Esophagus squamous epithelium (tissue), 4 donors: ENCODE measurements around the gene ZNF639.

ENCODE experiments used
- CTCF ChIP-seq, 6 experiments: fragments of 450-650 bp in 4 of 6; fragments of 200-600 bp in 2 of 6; sonication (generic) in 2 of 6; IDR thresholded peaks; one replicate each; pipeline ENCODE4 v1.5.1; 2016 to 2019; ENCODE audit warnings: antibody characterized with exemption in 6 of 6, mild to moderate bottlenecking in 4 of 6, moderate library complexity in 4 of 6
- POLR2A ChIP-seq, 4 donors: fragments of 450-650 bp; IDR thresholded peaks; one replicate each; pipeline ENCODE4 v1.6.1; 2017; ENCODE audit warnings: antibody characterized with exemption in 4 of 4, mild to moderate bottlenecking in 4 of 4, moderate library complexity in 3 of 4

GRCh38 chr3:179304605-179305004 lies 18.2 kb upstream of the ZNF639 start:
- no peak for TF ChIP-seq POLR2A (IDR thresholded peaks at IDR 0.05)
- no peak for TF ChIP-seq CTCF (IDR thresholded peaks at IDR 0.05)
